ENCODE data around the gene MOBP.
"Not testable (repeated sequence)": the region's sequence is repeated elsewhere in the genome, so short reads cannot be mapped to it uniquely, and the experiment has no call there.

MOBP gene

DNA sequence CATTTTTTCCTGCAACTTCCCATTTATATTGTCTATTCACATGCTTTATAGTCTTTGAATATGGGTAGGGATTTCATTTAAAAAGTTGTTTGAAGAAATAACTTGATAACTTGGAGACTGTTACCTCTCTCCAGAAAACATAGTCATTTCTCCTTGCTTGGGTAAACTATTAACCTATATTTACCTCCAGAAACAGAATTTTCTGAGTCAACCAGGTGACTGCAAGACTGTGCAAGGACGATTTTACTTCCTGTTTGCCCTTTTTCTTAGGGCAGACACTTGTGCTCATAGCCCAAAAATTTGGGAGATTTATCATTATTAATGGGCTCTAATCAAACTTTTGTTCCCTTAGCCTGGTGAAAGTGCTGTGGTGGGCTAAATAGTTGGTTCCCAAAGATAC, 14.3 kb upstream of the MOBP start:
- no peak for DNase-seq

GRCh38 chr3:39453872-39454271, 13.6 kb upstream of the MOBP start:
- not testable (repeated sequence) for DNase-seq

- DNase-seq, result no peak
Observed at GRCh38 chr3:39454591-39455217, 12.8 kb upstream of the MOBP start.

- DNase-seq, result no peak
Observed at GRCh38 chr3:39456159-39456558, 11.3 kb upstream of the MOBP start.

- DNase-seq, result no peak
Observed at GRCh38 chr3:39457361-39457760, 10.1 kb upstream of the MOBP start.

DNA sequence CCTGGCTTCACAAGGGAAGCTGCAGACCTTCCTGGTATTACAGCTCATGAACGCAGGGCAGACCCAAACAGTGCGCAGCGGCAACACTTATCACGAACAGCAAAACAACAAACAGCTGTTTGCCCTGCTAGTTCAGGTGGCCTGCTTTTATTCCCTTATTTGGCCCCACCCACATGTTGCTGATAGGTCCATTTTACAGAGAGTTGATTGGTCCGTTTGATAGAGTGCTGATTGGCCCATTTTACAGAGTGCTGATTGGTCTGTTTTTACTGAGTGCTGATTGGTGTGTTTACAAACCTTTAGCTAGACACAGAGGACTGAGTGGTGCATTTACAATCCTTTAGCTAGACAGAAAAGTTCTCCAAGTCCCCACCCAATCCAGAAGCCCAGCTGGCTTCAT, 8.9 kb upstream of the MOBP start:
- not testable (repeated sequence) for DNase-seq

- DNase-seq, result no peak
Observed at GRCh38 chr3:39460677-39461076, 6.8 kb upstream of the MOBP start.

DNA sequence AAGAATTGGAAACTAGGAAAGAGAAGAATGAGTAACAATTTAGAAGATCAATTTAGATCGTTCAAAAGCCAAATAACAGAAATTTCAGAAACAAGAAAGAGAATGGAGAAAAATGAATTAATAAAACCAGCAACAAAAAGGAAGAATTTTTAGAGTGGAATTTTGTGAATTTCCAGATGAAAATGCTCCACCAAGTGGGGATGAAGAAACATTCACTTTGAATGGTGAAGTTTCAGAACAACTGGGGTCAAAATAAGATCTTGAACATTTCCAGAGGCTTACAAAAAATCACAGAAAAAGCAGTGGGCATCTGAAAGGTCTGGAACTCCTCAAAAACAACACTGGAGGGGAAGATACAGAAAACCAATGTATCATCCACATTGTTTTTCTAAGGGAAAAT, 4.2 kb upstream of the MOBP start:
- DNase-seq, result no peak

GRCh38 chr3:39466988-39467387, 492 bp upstream of the MOBP start:
- DNase-seq, result no peak

GRCh38 chr3:39468108-39468436, 592 bp downstream of the MOBP start:
- DNase-seq, result no peak

DNA sequence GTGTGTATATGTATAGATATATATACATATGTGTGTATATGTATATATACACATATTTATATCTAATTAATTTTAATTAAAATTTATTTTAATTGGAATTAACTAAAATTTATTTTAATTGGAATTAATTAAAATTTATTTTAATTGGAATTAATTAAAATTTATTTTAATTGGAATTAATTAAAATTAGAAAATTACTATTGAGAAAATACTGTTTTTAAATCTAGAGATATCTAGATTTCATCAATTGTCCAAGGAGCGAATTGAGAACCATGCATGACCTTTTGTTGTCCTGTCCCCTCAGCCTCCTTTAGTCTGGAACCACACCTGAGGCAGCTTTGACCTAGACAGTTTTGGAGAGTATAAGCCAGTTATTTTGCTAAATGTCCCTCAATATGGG, 1.8 kb downstream of the MOBP start:
- DNase-seq, result no peak

DNA sequence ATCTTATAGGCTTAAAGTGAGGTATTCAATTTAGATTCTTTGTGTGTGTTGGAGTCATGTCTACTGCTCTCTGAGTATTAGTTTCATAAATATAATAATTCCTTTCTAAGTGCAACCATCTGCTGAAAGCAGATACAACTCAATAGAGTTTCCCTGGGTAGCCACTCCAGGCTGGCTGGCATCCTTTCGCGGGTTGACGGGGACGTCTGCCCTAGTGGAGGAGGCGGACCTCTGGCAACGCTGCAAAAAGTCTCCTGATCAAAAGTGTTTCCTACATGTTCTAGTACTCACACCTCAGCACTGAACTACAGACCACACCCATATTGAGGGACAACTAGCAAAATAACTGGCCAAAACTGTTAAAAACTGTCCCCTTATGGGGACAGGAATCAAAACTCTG, 2.5 kb downstream of the MOBP start:
- no peak for DNase-seq

- DNase-seq, result no peak
Observed at GRCh38 chr3:39471652-39472051, 4.2 kb downstream of the MOBP start.

- DNase-seq, result no peak
Observed at GRCh38 chr3:39473452-39474125, 6.1 kb downstream of the MOBP start.

GRCh38 chr3:39474126-39474515, 6.6 kb downstream of the MOBP start:
- DNase-seq, result no peak

GRCh38 chr3:39476783-39477182, 9.3 kb downstream of the MOBP start:
- no peak for DNase-seq

DNA sequence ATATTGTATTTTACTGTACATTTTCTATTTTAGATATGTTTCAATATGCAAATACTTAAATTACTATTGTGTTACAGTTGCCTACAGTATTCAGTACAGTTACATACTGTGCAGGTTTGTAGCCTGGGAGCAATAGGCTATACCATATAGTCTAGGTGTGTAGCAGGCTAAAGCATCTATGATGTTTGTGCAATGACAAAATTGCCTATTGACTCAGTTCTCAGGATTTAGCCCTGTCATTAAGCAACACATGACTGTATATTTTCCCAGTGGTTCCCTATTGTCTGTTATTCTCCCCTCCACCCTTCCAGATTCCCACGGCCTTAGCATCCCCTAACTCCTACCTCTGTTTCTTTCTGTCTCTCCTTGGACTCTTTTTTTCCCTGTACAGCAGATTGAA, 10.7 kb downstream of the MOBP start:
- no peak for DNase-seq

- DNase-seq, result no peak
Observed at GRCh38 chr3:39479701-39480414, 12.4 kb downstream of the MOBP start.

- DNase-seq, result no peak
Observed at GRCh38 chr3:39485547-39485946, 18.1 kb downstream of the MOBP start.

- DNase-seq, result no peak
Observed at GRCh38 chr3:39491014-39491413, 23.5 kb downstream of the MOBP start.

GRCh38 chr3:39491733-39492350, 24.4 kb downstream of the MOBP start:
- DNase-seq, result no peak

DNA sequence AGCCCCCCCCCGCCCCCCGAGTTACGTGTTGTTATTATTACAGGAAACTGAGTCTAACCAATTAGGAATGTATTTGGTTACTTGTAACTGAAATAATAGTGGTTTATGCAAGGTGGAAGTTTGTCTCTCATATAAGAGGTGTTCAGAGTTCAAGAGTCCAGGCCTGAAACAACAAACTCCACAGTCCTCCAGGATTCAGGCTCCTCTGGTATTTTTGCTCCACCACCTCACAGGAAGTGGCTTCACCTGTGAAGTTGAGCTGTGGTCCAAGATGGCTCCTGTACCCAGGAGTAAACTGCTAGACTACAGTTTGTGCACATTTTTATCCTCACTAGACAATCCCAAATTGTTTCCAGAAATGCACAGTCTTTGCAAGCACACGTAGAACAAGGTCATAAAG, 27.3 kb downstream of the MOBP start:
- no peak for DNase-seq

GRCh38 chr3:39497753-39498152, 30.3 kb downstream of the MOBP start:
- no peak for DNase-seq

GRCh38 chr3:39499651-39500273, 32.3 kb downstream of the MOBP start:
- no peak for DNase-seq

Measured in NCI-H446 (cell line).